Parathyroid adenoma (tissue), 2 donors: ENCODE data around the gene NUP107.

Experiments used
- H2AFZ ChIP-seq: fragments of 300-600 bp; sonication (generic); one replicate; pipeline ENCODE4 v1.7.0; 2017; ENCODE audit warnings: antibody characterized with exemption, mild to moderate bottlenecking
- H3K27ac ChIP-seq: fragments of 300-600 bp; sonication (generic); one replicate; pipeline ENCODE4 v1.7.0; 2017
- H3K27me3 ChIP-seq: fragments of 300-600 bp; sonication (generic); one replicate; pipeline ENCODE4 v1.7.0; 2017; ENCODE audit warnings: low read length; ENCODE audit not compliant: control insufficient read depth, insufficient read depth
- H3K36me3 ChIP-seq: fragments of 300-600 bp; sonication (generic); one replicate; pipeline ENCODE4 v1.7.0; 2017; ENCODE audit warnings: low read length; ENCODE audit not compliant: control insufficient read depth, insufficient read depth
- H3K4me1 ChIP-seq: fragments of 300-600 bp; sonication (generic); one replicate; pipeline ENCODE4 v1.7.0; 2017; ENCODE audit warnings: control low read depth
- H3K4me2 ChIP-seq: fragments of 300-600 bp; sonication (generic); one replicate; pipeline ENCODE4 v1.7.0; 2017; ENCODE audit warnings: low read length
- H3K4me3 ChIP-seq: fragments of 300-600 bp; sonication (generic); one replicate; pipeline ENCODE4 v1.7.0; 2017; ENCODE audit warnings: low read depth, low read length
- H3K79me2 ChIP-seq: fragments of 300-600 bp; sonication (generic); one replicate; pipeline ENCODE4 v1.7.0; 2017; ENCODE audit warnings: control low read depth
- H3K9ac ChIP-seq: fragments of 300-600 bp; sonication (generic); one replicate; pipeline ENCODE4 v1.7.0; 2017; ENCODE audit warnings: mild to moderate bottlenecking
- H3K9me3 ChIP-seq: fragments of 300-600 bp; sonication (generic); one replicate; pipeline ENCODE4 v1.7.0; 2017; ENCODE audit warnings: low read length; ENCODE audit not compliant: control insufficient read depth
- TF ChIP-seq, protein P1 (sequence below): fragments of 300-600 bp; sonication (generic); IDR thresholded peaks from one replicate; pipeline ENCODE4 v1.7.0; 2017; ENCODE audit warnings: antibody characterized with exemption, mild to moderate bottlenecking
- donor health status: primary hyperparathyroidism.

The NUP107 gene

DNA sequence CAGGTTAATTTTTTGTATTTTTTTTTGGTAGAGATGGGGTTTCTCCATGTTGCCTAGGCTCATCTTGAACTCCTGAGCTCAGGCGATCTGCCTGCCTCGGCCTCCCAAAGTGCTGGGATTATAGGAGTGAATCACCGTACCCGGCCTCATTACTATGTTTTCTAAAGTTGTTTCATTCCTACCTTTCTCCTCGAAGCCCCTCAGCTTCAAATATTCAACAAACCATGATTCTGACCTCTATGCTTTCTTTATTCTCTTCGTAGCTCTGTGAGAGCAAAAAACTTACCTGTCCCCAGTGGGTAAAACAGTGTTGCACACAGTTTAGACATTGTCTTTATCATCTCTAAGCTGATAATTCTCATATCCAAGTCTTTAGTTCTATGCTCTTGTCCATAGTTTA is 95.0 kb downstream of the NUP107 start:
- Histone ChIP-seq H3K36me3 (no peaks in the 10 kb centered on the region), H3K9me3 (no peaks in the 10 kb centered on the region), H3K79me2 (no peaks in the 10 kb centered on the region), H3K27ac (no peak overlapping the region), H3K4me1 (no peaks in the 10 kb centered on the region), H3K27me3 (no peaks in the 10 kb centered on the region), H3K9ac (no peak overlapping the region), H3K4me2 (no peak overlapping the region), H2AFZ (no peak overlapping the region), H3K4me3 (no peak overlapping the region)
- TF ChIP-seq, protein P1, sequence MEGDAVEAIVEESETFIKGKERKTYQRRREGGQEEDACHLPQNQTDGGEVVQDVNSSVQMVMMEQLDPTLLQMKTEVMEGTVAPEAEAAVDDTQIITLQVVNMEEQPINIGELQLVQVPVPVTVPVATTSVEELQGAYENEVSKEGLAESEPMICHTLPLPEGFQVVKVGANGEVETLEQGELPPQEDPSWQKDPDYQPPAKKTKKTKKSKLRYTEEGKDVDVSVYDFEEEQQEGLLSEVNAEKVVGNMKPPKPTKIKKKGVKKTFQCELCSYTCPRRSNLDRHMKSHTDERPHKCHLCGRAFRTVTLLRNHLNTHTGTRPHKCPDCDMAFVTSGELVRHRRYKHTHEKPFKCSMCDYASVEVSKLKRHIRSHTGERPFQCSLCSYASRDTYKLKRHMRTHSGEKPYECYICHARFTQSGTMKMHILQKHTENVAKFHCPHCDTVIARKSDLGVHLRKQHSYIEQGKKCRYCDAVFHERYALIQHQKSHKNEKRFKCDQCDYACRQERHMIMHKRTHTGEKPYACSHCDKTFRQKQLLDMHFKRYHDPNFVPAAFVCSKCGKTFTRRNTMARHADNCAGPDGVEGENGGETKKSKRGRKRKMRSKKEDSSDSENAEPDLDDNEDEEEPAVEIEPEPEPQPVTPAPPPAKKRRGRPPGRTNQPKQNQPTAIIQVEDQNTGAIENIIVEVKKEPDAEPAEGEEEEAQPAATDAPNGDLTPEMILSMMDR: no peak

DNA sequence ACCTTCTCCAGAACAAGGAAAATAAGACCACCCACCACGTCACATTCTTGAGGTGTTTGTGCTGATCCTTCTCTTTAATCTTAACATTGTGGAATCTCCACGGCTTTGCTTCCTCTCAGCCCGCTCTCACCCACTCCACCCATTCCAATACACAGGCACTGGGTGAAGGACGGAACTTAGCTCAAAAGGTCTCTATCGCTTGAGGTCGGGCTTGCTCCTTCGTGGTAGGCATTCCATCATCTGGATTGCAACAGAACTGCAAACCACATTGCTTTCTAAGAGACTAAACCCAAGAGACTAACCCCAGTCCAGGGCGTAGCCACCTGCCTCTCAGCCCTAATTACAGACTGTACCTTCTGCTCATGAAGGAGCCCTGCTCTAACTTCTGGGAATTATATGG is 97.2 kb downstream of the NUP107 start:
- no peaks in the 10 kb centered on the region for H3K4me1 ChIP-seq
- H3K27me3 ChIP-seq: no peaks in the 10 kb centered on the region
- no peak overlapping the region for H2AFZ ChIP-seq
- H3K79me2 ChIP-seq: no peaks in the 10 kb centered on the region
- H3K27ac ChIP-seq: no peak overlapping the region
- H3K4me2 ChIP-seq: no peak overlapping the region
- no peak overlapping the region for H3K4me3 ChIP-seq
- TF ChIP-seq, protein P1: no peak
- H3K9me3 ChIP-seq: no peaks in the 10 kb centered on the region
- no peak overlapping the region for H3K9ac ChIP-seq
- H3K36me3 ChIP-seq: no peaks in the 10 kb centered on the region

DNA sequence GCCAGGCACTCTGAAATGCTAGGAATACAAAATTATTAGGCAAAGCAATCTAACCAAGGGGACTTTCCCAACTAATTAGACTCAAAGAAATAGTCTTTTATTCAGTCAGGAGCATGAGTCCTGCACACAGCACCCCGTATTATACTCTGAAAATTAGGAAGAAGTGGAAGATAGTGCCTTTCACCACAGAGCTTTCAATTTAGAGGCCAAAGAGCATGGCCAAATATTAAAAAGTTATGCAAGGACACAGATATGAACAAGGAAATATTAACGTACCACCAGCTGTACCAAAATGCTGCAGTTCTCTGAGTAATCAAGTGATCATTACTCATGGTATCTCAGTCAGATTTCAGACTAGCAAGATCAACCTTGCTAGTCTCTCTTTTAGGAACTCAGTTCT is 98.6 kb downstream of the NUP107 start:
- no peak overlapping the region for H2AFZ ChIP-seq
- no peak overlapping the region for H3K4me3 ChIP-seq
- no peaks in the 10 kb centered on the region for H3K36me3 ChIP-seq
- no peaks in the 10 kb centered on the region for H3K9me3 ChIP-seq
- no peak overlapping the region for H3K4me2 ChIP-seq
- no peaks in the 10 kb centered on the region for H3K4me1 ChIP-seq
- H3K9ac ChIP-seq: no peak overlapping the region
- no peaks in the 10 kb centered on the region for H3K27me3 ChIP-seq
- no peaks in the 10 kb centered on the region for H3K79me2 ChIP-seq
- H3K27ac ChIP-seq: no peak overlapping the region
- TF ChIP-seq, protein P1: no peak

DNA sequence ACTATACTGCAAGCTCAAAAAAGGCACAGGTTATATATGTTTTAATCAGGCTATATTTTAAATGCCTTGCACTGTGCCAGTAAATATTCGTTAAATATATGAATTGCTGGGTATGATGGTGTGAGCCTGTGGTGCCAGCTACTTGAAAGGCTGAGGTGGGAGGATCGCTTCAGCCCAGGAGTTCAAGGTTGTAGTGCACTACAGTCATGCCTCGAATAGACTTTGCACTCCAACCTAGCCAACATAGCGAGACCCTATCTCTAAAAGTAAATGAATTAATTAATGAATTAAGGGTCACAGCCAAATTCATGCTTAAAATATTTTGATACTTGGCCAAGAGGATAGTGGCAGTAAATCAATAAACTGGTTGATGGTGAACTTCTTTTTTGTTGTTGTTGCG is 99.0 kb downstream of the NUP107 start:
- no peaks in the 10 kb centered on the region for H3K4me1 ChIP-seq
- no peak overlapping the region for H3K9ac ChIP-seq
- TF ChIP-seq, protein P1: no peak
- no peaks in the 10 kb centered on the region for H3K9me3 ChIP-seq
- H2AFZ ChIP-seq: no peak overlapping the region
- H3K27me3 ChIP-seq: no peaks in the 10 kb centered on the region
- no peak overlapping the region for H3K27ac ChIP-seq
- H3K36me3 ChIP-seq: no peaks in the 10 kb centered on the region
- no peaks in the 10 kb centered on the region for H3K79me2 ChIP-seq
- no peak overlapping the region for H3K4me2 ChIP-seq
- H3K4me3 ChIP-seq: no peak overlapping the region

DNA sequence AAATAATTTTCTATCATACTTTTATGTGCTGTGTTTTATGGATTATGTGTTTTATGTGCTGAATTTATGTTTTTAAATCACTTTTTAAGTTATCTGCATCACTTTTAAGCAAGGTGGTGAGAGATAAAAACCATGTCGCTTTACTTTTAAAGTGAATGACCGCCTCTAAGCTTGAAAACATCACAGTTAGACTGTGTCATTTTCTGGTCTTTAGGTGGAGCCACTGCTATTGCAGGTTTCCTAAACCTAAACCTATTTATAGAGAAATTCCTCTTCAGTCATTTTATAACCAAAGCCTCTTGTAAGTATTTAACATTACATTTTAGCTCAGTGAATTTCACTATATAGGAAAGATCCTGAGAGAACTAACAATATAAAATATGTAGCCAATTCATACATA is 100.2 kb downstream of the NUP107 start:
- Histone ChIP-seq H3K27me3 (no peaks in the 10 kb centered on the region), H2AFZ (no peak overlapping the region), H3K27ac (no peak overlapping the region), H3K4me2 (no peak overlapping the region), H3K79me2 (no peaks in the 10 kb centered on the region), H3K4me3 (no peak overlapping the region), H3K9me3 (no peaks in the 10 kb centered on the region), H3K9ac (no peak overlapping the region), H3K36me3 (no peaks in the 10 kb centered on the region), H3K4me1 (no peaks in the 10 kb centered on the region)
- TF ChIP-seq, protein P1: no peak
